ENCODE measurements around the gene ZNF557. TPM values are rescaled to one million over a fixed set of nuclear protein-coding genes. Genes with fewer than 3 reads are reported as not detected.
A peak's percentile ranks its signal among the peaks of the same experiment; 100 is the strongest.

Gene ZNF557
- total RNA-seq, 2 experiments from 2014 or later, result 4.7 to 5.6 TPM

GRCh38 chr19:7083076-7083956 is 13.8 kb downstream of the ZNF557 start:
- CTCF ChIA-PET, result interaction anchor here (0.6 kb wide), 1 partner anchor 27 kb away, joined by 5 read pairs; no protein-coding TSS in a partner anchor
- Mint-ChIP-seq H3K9me3 (peaks cover 77% of the 10 kb centered on the region), H3K27ac (peak overlapping the region; percentile 59), H3K36me3 (ENCODE audit: low read depth) (peaks cover 82% of the 10 kb centered on the region), H3K4me3 (no peak overlapping the region), H3K27me3 (ENCODE audit: low read depth) (no peaks in the 10 kb centered on the region), H3K4me1 (ENCODE audit: low read depth) (peaks cover 2% of the 10 kb centered on the region)
- intact Hi-C loops (cut with micrococcal nuclease), result no loop called here
- peak; percentile 33 for DNase-seq

GRCh38 chr19:7088999-7089398 is 19.5 kb downstream of the ZNF557 start:
- H3K4me3 Mint-ChIP-seq, result no peak overlapping the region
- CTCF ChIA-PET, result no interaction called here
- peaks cover 44% of the 10 kb centered on the region for H3K36me3 Mint-ChIP-seq (ENCODE audit: low read depth)
- peaks cover 50% of the 10 kb centered on the region for H3K9me3 Mint-ChIP-seq
- no peak overlapping the region for H3K27ac Mint-ChIP-seq
- DNase-seq, result no peak
- no peaks in the 10 kb centered on the region for H3K27me3 Mint-ChIP-seq (ENCODE audit: low read depth)
- H3K4me1 Mint-ChIP-seq (ENCODE audit: low read depth), result peaks cover 8% of the 10 kb centered on the region
- intact Hi-C loops (cut with micrococcal nuclease), result no loop called here

DNA sequence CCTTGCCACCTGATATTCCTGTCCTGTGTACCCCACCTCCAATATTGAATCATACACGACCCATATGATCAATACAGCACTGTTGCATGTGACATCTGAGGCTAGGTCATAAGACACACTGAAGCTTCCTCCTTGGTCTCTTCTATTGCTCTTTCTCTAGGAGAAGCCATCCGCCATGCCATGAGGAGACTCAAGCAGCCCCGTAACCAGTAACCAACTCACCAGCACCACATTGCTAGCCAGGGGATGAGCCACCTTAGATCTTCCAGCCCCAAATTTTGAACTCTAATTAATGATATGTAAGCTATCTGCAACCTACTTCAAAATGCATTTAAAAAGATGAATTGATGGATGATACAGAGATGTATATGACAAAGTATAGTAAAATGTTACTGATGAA is 28.6 kb downstream of the ZNF557 start:
- peaks cover 12% of the 10 kb centered on the region for H3K36me3 Mint-ChIP-seq (ENCODE audit: low read depth)
- H3K4me3 Mint-ChIP-seq, result peak overlapping the region; percentile 94
- peaks cover 16% of the 10 kb centered on the region for H3K4me1 Mint-ChIP-seq (ENCODE audit: low read depth)
- CTCF ChIA-PET, result no interaction called here
- no peaks in the 10 kb centered on the region for H3K27me3 Mint-ChIP-seq (ENCODE audit: low read depth)
- DNase-seq, result no peak
- H3K27ac Mint-ChIP-seq, result no peak overlapping the region
- intact Hi-C loops (cut with micrococcal nuclease), result no loop called here
- peaks cover 33% of the 10 kb centered on the region for H3K9me3 Mint-ChIP-seq

DNA sequence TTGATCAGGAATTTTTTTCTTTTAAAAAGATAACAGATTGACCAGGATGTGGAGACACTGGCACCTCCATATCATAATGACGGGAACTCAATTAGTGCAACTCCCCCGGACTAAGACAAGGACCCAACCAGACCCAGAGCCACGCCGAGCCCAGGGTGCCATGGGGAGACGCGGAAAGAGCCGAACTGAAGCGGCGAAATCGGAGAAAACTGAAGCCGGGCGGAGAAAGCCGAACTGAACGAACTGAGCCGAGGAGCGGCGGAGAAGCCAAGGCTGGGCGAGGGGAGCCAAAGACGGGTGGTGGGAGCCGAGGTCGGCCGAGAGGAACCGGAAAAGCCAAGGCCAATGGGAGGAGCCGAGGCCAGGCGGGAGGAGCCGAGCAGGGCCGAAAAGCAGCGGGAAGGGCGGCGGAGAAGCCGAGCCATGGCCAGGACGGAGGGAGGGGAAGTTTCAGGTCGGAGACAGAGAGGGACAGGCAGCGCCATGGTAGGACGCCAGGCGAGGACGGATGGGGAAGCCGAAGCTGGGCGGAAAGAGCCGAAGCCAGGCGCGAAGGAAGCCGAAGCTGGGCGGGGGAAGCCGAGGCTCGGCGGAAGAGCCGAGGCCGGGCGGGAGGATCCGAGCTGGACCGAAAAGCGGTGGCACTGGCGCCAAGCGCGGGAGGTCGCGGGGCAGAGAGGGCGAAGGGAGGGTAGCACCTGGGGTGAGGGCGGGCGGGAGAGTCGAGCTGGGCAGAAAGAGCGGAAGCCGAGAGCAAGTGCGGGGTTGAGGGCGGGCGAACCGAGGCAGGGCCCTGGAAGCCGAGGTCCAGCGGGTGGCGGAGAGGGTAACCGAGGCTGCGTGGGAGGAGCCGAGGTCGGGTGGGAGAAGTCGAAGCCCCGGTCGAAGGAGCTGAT is 29.4 kb downstream of the ZNF557 start:
- H3K27me3 Mint-ChIP-seq (ENCODE audit: low read depth), result no peaks in the 10 kb centered on the region
- peaks cover 12% of the 10 kb centered on the region for H3K36me3 Mint-ChIP-seq (ENCODE audit: low read depth)
- DNase-seq, result peak; percentile 88
- CTCF ChIA-PET, result interaction anchor here (0.6 to 1.8 kb wide), 5 partner anchors 240 to 469 kb away, joined by 3 to 11 read pairs (median 3); no protein-coding TSS in a partner anchor
- peaks cover 16% of the 10 kb centered on the region for H3K4me1 Mint-ChIP-seq (ENCODE audit: low read depth)
- peaks cover 33% of the 10 kb centered on the region for H3K9me3 Mint-ChIP-seq
- peak overlapping the region; percentile 90 for H3K27ac Mint-ChIP-seq
- peak overlapping the region; percentile 94 for H3K4me3 Mint-ChIP-seq
- intact Hi-C loops (cut with micrococcal nuclease), result loop anchor here (1.0 kb wide), 1 partner anchor 30 kb away; the partner anchor contains the start of gene ZNF557

- DNase-seq, result peak; percentile 88
- peaks cover 16% of the 10 kb centered on the region for H3K4me1 Mint-ChIP-seq (ENCODE audit: low read depth)
- peak overlapping the region; percentile 90 for H3K27ac Mint-ChIP-seq
- CTCF ChIA-PET, result interaction anchor here (0.6 to 1.8 kb wide), 5 partner anchors 240 to 469 kb away, joined by 3 to 11 read pairs (median 3); no protein-coding TSS in a partner anchor
- peak overlapping the region; percentile 94 for H3K4me3 Mint-ChIP-seq
- intact Hi-C loops (cut with micrococcal nuclease), result loop anchor here (1.0 kb wide), 1 partner anchor 30 kb away; the partner anchor contains the start of gene ZNF557
- peaks cover 32% of the 10 kb centered on the region for H3K9me3 Mint-ChIP-seq
- H3K27me3 Mint-ChIP-seq (ENCODE audit: low read depth), result no peaks in the 10 kb centered on the region
- peaks cover 12% of the 10 kb centered on the region for H3K36me3 Mint-ChIP-seq (ENCODE audit: low read depth)
These were observed 30.1 kb downstream of the ZNF557 start for GRCh38 chr19:7099597-7099921.

GRCh38 chr19:7101498-7102253 is 32.2 kb downstream of the ZNF557 start:
- peaks cover 16% of the 10 kb centered on the region for H3K4me1 Mint-ChIP-seq (ENCODE audit: low read depth)

DNA sequence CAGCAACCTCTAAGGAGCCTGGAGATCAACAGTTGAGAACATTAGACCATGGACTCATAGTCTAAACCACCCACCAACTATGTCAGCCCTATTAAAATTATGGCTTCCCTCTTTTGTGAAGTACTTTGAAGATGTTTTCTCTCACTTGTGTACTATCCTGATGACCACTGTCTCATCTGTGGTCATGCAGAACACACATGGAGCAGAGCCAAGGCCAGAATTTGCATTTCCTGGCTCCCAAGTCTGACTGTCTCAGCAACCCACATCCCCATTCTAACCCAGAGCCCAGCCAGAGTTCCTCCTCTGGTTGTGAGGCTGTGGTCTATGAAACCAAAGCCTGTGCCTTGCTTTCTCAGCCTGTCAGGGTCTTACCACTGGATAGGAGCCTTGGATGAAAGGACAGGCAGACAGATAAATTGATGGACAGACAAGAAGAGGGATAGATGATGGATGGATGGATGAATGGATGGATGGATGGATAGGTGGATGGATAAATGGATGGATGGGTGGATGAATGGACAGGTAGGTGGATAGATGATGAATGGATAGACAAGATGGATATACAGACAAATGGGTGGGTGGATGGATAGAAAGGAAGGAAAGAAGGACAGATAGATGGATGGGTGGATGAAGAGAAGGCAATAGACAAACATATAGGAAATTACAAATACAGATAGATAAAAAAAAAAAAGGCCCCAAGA is 35.4 kb downstream of the ZNF557 start:
- Mint-ChIP-seq H3K9me3 (no peaks in the 10 kb centered on the region), H3K36me3 (ENCODE audit: low read depth) (no peaks in the 10 kb centered on the region), H3K27ac (no peak overlapping the region), H3K4me1 (ENCODE audit: low read depth) (peaks cover 9% of the 10 kb centered on the region), H3K27me3 (ENCODE audit: low read depth) (no peaks in the 10 kb centered on the region), H3K4me3 (no peak overlapping the region)
- intact Hi-C loops (cut with micrococcal nuclease), result loop anchor here (5.0 kb wide), 1 partner anchor 42 kb away; no protein-coding TSS in a partner anchor
- DNase-seq, result no peak
- CTCF ChIA-PET, result no interaction called here

More at GRCh38 chr19:7101498-7102253, 32.2 kb downstream of the ZNF557 start:
- H3K27me3 Mint-ChIP-seq (ENCODE audit: low read depth), result no peaks in the 10 kb centered on the region
- no peak overlapping the region for H3K27ac Mint-ChIP-seq
- DNase-seq, result no peak
- H3K36me3 Mint-ChIP-seq (ENCODE audit: low read depth), result peaks cover 1% of the 10 kb centered on the region
- H3K4me3 Mint-ChIP-seq, result no peak overlapping the region
- CTCF ChIA-PET, result interaction anchor here (0.5 to 2.1 kb wide), 17 partner anchors 9 to 751 kb away, joined by 3 to 7 read pairs (median 4); partner anchors contain the start of gene ARHGEF18
- peaks cover 14% of the 10 kb centered on the region for H3K9me3 Mint-ChIP-seq
- intact Hi-C loops (cut with micrococcal nuclease), result loop anchor here (1.0 to 5.0 kb wide), 4 partner anchors 46 to 579 kb away; partner anchors contain the start of gene TRAPPC5

- CTCF ChIA-PET, result no interaction called here
- DNase-seq, result no peak
- intact Hi-C loops (cut with micrococcal nuclease), result no loop called here
- Mint-ChIP-seq H3K4me3 (no peak overlapping the region), H3K36me3 (ENCODE audit: low read depth) (no peaks in the 10 kb centered on the region), H3K27me3 (ENCODE audit: low read depth) (no peaks in the 10 kb centered on the region), H3K9me3 (no peaks in the 10 kb centered on the region), H3K4me1 (ENCODE audit: low read depth) (peaks cover 3% of the 10 kb centered on the region), H3K27ac (no peak overlapping the region)
These were observed 37.5 kb downstream of the ZNF557 start for GRCh38 chr19:7106711-7107657.

DNA sequence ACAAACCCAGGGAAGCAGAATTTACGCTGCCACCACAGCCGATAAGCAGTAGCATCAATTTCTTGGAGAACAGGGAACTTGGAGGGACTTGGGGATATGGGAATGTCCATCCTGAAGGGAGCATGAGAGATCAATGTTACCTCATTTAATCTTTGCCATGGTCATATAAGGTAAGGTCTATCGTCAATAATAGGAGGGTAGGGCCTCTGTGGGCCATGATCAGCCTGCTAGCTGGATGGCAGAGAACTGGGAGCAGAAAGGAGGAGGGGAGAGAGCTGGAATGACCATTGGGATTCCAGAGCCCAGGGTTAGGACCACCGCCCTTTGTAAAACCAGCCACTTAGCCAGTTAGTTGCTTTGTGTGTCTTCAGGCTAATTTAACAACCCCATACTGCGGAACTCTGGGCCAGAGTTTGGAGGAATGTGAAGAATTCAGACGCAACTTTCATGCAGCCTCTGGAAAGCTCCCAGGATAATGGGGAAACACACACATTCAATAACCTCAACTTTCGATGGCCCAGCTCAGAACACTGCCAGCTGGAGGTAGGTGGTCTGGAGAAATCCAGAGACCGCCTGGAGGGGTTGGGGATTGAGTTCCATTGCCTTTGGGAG is 40.3 kb downstream of the ZNF557 start:
- Mint-ChIP-seq H3K36me3 (ENCODE audit: low read depth) (no peaks in the 10 kb centered on the region), H3K27ac (no peak overlapping the region), H3K9me3 (peaks cover 5% of the 10 kb centered on the region), H3K4me1 (ENCODE audit: low read depth) (no peaks in the 10 kb centered on the region), H3K27me3 (ENCODE audit: low read depth) (peaks cover 2% of the 10 kb centered on the region), H3K4me3 (no peak overlapping the region)
- CTCF ChIA-PET, result interaction anchor here (0.8 to 1.1 kb wide), 2 partner anchors 8 to 26 kb away, joined by 5 to 7 read pairs; no protein-coding TSS in a partner anchor
- no peak for DNase-seq
- intact Hi-C loops (cut with micrococcal nuclease), result no loop called here

DNA sequence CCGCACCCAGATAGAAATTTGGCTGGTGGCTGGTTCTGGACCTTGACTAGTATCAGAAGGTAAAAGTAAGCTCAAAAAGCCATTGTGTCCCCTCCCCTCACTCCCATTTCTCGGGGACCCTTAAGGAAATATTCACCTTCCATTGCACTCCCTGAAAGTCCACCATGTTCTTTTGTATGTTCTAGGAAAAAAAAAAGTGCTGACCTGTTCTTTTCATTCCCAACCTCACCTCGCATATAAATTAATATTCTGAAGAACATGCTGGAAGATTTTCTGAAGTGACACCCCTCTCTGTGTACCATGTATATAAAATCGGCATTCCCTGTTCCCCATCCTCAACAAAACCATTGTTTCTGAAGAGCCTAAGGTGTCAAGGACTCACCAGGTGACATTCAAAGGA is 43.2 kb downstream of the ZNF557 start:
- Mint-ChIP-seq H3K4me1 (ENCODE audit: low read depth) (no peaks in the 10 kb centered on the region), H3K9me3 (peaks cover 5% of the 10 kb centered on the region), H3K27me3 (ENCODE audit: low read depth) (peaks cover 2% of the 10 kb centered on the region), H3K4me3 (no peak overlapping the region), H3K27ac (no peak overlapping the region), H3K36me3 (ENCODE audit: low read depth) (no peaks in the 10 kb centered on the region)
- CTCF ChIA-PET, result no interaction called here
- no peak for DNase-seq
- intact Hi-C loops (cut with micrococcal nuclease), result no loop called here

All from activated naive CD4-positive, alpha-beta T cell treated with anti-CD3 and anti-CD28 coated beads for 36 hours (primary cell).